GM12878 (cell line): Measurements from ENCODE around the gene SREK1. TPM values are rescaled to one million over a fixed set of nuclear protein-coding genes. Genes with fewer than 3 reads are reported as not detected.

Source experiments
- ATAC-seq: fragments of 200-7000 bp; cut with Tn5 transposase; 3 replicates; pipeline ENCODE4 v1.9.1; 2020; ENCODE audit warnings: mild to moderate bottlenecking, moderate library complexity
- BruUV-seq: library from RNA; stranded (reverse); fragments of 400-500 nt; replicated peaks from 2 replicates; lab custom pipeline; 2021; lab: Mats Ljungman, UMichigan
- CTCF ChIA-PET: fragments of 300-600 bp; sonication (Branson Sonifier 250); formaldehyde crosslinking; extraction: SDS; loops from one replicate; lab custom pipeline; 2021; ENCODE audit warnings: inconsistent platforms; lab: Yijun Ruan, JAX
- POLR2A ChIA-PET: fragments of 350-600 bp; formaldehyde crosslinking; extraction: SDS; loops from one replicate; lab custom pipeline; 2021; ENCODE audit warnings: inconsistent platforms; lab: Charles Lee
- RAD21 ChIA-PET: fragments of 300-600 bp; sonication (Branson Sonifier 250); formaldehyde crosslinking; loops from one replicate; lab custom pipeline; 2023; ENCODE audit warnings: antibody characterized with exemption; ENCODE audit not compliant: unreplicated experiment; lab: Charles Lee
- SMC1A ChIA-PET: fragments of 300-600 bp; sonication (Branson Sonifier 250); formaldehyde crosslinking; loops from one replicate; lab custom pipeline; 2023; ENCODE audit not compliant: unreplicated experiment, uncharacterized antibody; lab: Charles Lee
- DNase-seq: peaks from one replicate; pipeline ENCODE4 v3.0.0-alpha.2; 2011; ENCODE audit warnings: low read depth, low spot score
- FAIRE-seq: peaks from 3 replicates; lab custom pipeline; 2011; peaks lifted over from hg19 to GRCh38; lab: Jason Lieb, UNC
- H2AFZ ChIP-seq: 2 replicates; pipeline ENCODE4 v1.6.0; 2011; ENCODE audit warnings: low read depth, low read length, control low read depth; ENCODE audit not compliant: control insufficient read depth
- H3K27ac ChIP-seq: 2 replicates; pipeline ENCODE4 v1.5.1; 2011; ENCODE audit warnings: control low read depth; ENCODE audit not compliant: control insufficient read depth, insufficient read depth
- H3K27me3 ChIP-seq, 2 experiments: replicated peaks in 1 of 2; 2 replicates each; pipeline versions ENCODE4 v1.6.0 to v1.6.1; 2011; ENCODE audit warnings: low read length in 1 of 2; ENCODE audit not compliant: control insufficient read depth in 2 of 2, insufficient read depth in 2 of 2
- H3K36me3 ChIP-seq, 2 experiments: 2 replicates each; pipeline ENCODE4 v1.5.1; 2011; ENCODE audit warnings: low read length in 1 of 2; ENCODE audit not compliant: control insufficient read depth in 2 of 2, insufficient read depth in 2 of 2
- H3K4me1 ChIP-seq: 2 replicates; pipeline ENCODE4 v1.6.1; 2011; ENCODE audit warnings: mild to moderate bottlenecking, low read length, moderate library complexity, mixed read lengths; ENCODE audit not compliant: control insufficient read depth, insufficient read depth
- H3K4me2 ChIP-seq: 2 replicates; pipeline ENCODE4 v1.6.0; 2011; ENCODE audit warnings: control low read depth; ENCODE audit not compliant: control insufficient read depth, insufficient read depth
- H3K4me3 ChIP-seq: fragments of 200-600 bp; sonication (generic); 2 replicates; pipeline ENCODE4 v1.5.1; 2016
- H3K79me2 ChIP-seq: 2 replicates; pipeline ENCODE4 v1.6.0; 2011; ENCODE audit warnings: low read length; ENCODE audit not compliant: control insufficient read depth, insufficient read depth
- H3K9ac ChIP-seq: 2 replicates; pipeline ENCODE4 v1.8.0; 2011; ENCODE audit warnings: low read length, control low read depth, mixed read lengths; ENCODE audit not compliant: control insufficient read depth, insufficient read depth
- H3K9me3 ChIP-seq: replicated peaks from 3 replicates; pipeline ENCODE4 v1.5.1; 2011; ENCODE audit warnings: mild to moderate bottlenecking, low read length; ENCODE audit not compliant: control insufficient read depth, insufficient read depth
- H4K20me1 ChIP-seq: 2 replicates; pipeline ENCODE4 v1.6.0; 2011; ENCODE audit not compliant: control insufficient read depth, insufficient read depth
- CHD4 ChIP-seq: fragments of 200-600 bp; sonication (generic); IDR thresholded peaks from 2 replicates; pipeline ENCODE4 v1.6.1; 2016; ENCODE audit warnings: mild to moderate bottlenecking
- DPF2 ChIP-seq: fragments of 450-650 bp; IDR thresholded peaks from 2 replicates; pipeline ENCODE4 v1.6.1; 2017; ENCODE audit warnings: mild to moderate bottlenecking
- HDGF ChIP-seq: fragments of 450-650 bp; IDR thresholded peaks from 2 replicates; pipeline ENCODE4 v1.6.1; 2016; ENCODE audit warnings: antibody characterized with exemption
- LARP7 ChIP-seq: fragments of 450-650 bp; IDR thresholded peaks from 2 replicates; pipeline ENCODE4 v1.6.1; 2017; ENCODE audit warnings: mild to moderate bottlenecking
- MYC ChIP-seq: IDR thresholded peaks from 2 replicates; pipeline ENCODE4 v1.6.1; 2011; ENCODE audit warnings: mild to moderate bottlenecking, low read length, moderate library complexity, inconsistent platforms; ENCODE audit not compliant: insufficient read depth, insufficient replicate concordance, insufficient read length, severe bottlenecking
- RAD21 ChIP-seq: IDR thresholded peaks from 2 replicates; pipeline ENCODE4 v1.6.1; 2011; ENCODE audit warnings: mild to moderate bottlenecking, low read depth, low read length, moderate library complexity; ENCODE audit not compliant: insufficient read depth
- RBBP5 ChIP-seq: fragments of 200-600 bp; sonication (generic); conservative IDR thresholded peaks from 2 replicates; pipeline ENCODE4 v1.6.1; 2016
- SUPT20H ChIP-seq: IDR thresholded peaks from 2 replicates; pipeline ENCODE4 v1.6.1; 2011; ENCODE audit warnings: low read depth, mild to moderate bottlenecking, low read length, moderate library complexity, borderline replicate concordance; ENCODE audit not compliant: control insufficient read depth
- TCF12 ChIP-seq: IDR thresholded peaks from 2 replicates; pipeline ENCODE4 v1.6.1; 2011; ENCODE audit warnings: low read depth, mild to moderate bottlenecking, low read length
- YBX1 ChIP-seq: fragments of 450-650 bp; IDR thresholded peaks from 2 replicates; pipeline ENCODE4 v1.6.1; 2016; ENCODE audit warnings: antibody characterized with exemption
- WGBS: methylation state at CpG from one replicate; pipeline ENCODE4 v1.1.6; 2016; ENCODE audit warnings: low lambda C conversion rate; ENCODE audit not compliant: insufficient replicate concordance, insufficient coverage; ENCODE audit errors: missing lambda C conversion rate; 5-methylcytosine and 5-hydroxymethylcytosine counted together
- in situ Hi-C: fragments of 300-500 bp; cut with MboI; formaldehyde crosslinking; loops from 9 replicates; pipeline ENCODE4 v1.14.3; 2018; ENCODE audit warnings: mixed read lengths
- intact Hi-C: fragments of 100-400 bp; cut with micrococcal nuclease; formaldehyde crosslinking; loops from one replicate; pipeline ENCODE4 v1.14.2; 2022; ENCODE audit not compliant: unreplicated experiment
- polyA plus RNA-seq, 11 experiments: library from polyadenylated mRNA; depleted of rRNA in 4 of 11; unstranded in 6 of 11; stranded (reverse) in 5 of 11; fragments of >200 nt; fragmentation: Nextera tagmentation in 4 of 11; fragmentation: Illumina TruSeq in 1 of 11; extraction: Ambion mirVana in 4 of 11; extraction: Trizol in 1 of 11; gene quantifications; 1 replicate in 1 of 11; 2 replicates in 10 of 11; pipeline versions ENCODE4 v1.2.1 to v1.2.3, GENCODE V29; 2011 to 2016; ENCODE audit warnings: inconsistent platforms in 2 of 11, missing spikeins in 2 of 11, low read depth in 1 of 11
- total RNA-seq, 4 experiments: library from RNA; depleted of rRNA in 3 of 4; stranded (reverse); fragments of >200 nt in 3 of 4; fragmentation: Illumina TruSeq in 1 of 4; extraction: Trizol in 1 of 4; gene quantifications; 2 replicates each; pipeline versions ENCODE4 v1.2.1 to v1.2.3, GENCODE V29; 2013 to 2021
- TF ChIP-seq, protein P1 (sequence below): fragments of 450-650 bp; IDR thresholded peaks from 2 replicates; pipeline ENCODE4 v1.6.1; 2017; ENCODE audit warnings: borderline replicate concordance

SREK1 gene
- total and polyA plus RNA-seq, 10 of the 15 experiments (the other 5 are each of a cell fraction or from before 2014, with no cell fraction given), result 30.7 to 100 (median 61.5) TPM

DNA sequence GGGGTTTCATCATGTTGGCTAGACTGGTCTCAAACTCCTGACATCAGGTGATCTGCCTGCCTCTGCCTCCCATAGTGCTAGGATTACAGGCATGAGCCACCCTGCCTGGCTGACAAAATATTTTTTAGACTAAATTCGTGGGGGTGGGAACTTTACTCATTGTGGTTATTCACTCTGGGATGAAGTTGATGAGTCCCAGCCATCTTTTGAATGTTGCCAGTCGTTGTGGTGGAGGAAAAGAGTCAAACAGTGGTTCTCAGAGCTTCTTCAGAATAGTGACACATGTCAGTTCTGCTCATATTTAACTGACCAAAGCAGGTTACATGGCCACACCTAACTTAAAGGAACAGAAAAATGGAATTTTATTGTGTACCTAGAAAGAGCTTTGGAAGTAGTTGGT, 6.9 kb downstream of the SREK1 start (continued):
- TF ChIP-seq, protein P1, sequence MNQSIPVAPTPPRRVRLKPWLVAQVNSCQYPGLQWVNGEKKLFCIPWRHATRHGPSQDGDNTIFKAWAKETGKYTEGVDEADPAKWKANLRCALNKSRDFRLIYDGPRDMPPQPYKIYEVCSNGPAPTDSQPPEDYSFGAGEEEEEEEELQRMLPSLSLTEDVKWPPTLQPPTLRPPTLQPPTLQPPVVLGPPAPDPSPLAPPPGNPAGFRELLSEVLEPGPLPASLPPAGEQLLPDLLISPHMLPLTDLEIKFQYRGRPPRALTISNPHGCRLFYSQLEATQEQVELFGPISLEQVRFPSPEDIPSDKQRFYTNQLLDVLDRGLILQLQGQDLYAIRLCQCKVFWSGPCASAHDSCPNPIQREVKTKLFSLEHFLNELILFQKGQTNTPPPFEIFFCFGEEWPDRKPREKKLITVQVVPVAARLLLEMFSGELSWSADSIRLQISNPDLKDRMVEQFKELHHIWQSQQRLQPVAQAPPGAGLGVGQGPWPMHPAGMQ, result no peak
- TF ChIP-seq SUPT20H, result no peak
- TF ChIP-seq, all 136 proteins: peak for 0

DNA sequence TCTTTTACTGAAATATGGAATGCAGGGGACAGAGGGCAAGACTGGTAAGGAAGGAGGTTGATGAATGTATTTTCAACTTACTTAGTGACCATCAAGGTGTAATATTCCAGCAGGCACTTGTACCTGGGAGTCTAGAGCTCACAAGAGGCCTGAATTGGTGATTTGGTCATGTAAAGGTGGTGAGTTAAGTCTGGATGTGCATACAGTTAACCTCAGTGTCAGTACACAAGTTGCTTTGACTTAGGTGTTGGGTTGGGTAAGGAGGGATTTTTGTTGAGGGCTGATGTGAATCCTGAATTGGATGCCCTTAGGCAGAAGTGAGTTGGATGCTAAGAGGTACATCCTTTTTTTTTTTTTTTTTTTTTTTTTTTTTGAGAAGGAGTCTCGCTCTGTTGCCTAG, 7.4 kb downstream of the SREK1 start:
- ChIA-PET RAD21 (no interaction called here), POLR2A (interaction anchor here (0.6 kb wide), 2 partner anchors 12 to 532 kb away, joined by 3 to 4 read pairs; no protein-coding TSS in a partner anchor), CTCF (interaction anchor here (1.2 kb wide), 1 partner anchor 20 kb away, joined by 6 read pairs; no protein-coding TSS in a partner anchor), SMC1A (interaction anchor here (1.2 kb wide), 1 partner anchor 10 kb away, joined by 4 read pairs; no protein-coding TSS in a partner anchor)
- in situ Hi-C loops (no loop called here), intact Hi-C loops (no loop called here)
- FAIRE-seq (no peak), DNase-seq (no peak), ATAC-seq (peak; percentile 10)
- Histone ChIP-seq H3K79me2 (peaks cover 85% of the 10 kb centered on the region), H2AFZ (no peak overlapping the region), H3K27ac (no peak overlapping the region), H3K4me3 (no peak overlapping the region), H4K20me1 (no peaks in the 10 kb centered on the region; the same call in 1 of the 2 replicates), H3K9me3 (peaks cover 17% of the 10 kb centered on the region), H3K4me2 (no peak overlapping the region), H3K36me3 (peaks cover 1 to 17% of the 10 kb centered on the region in 2 experiments), H3K27me3 (no peaks in the 10 kb centered on the region), H3K9ac (no peak overlapping the region), H3K4me1 (no peaks in the 10 kb centered on the region)
- no peak for TF ChIP-seq RAD21
- no peak for TF ChIP-seq LARP7
- TF ChIP-seq MYC, result no peak
- no peak for TF ChIP-seq TCF12
- TF ChIP-seq YBX1, result no peak
- TF ChIP-seq DPF2, result no peak
- no peak for TF ChIP-seq HDGF
- TF ChIP-seq RBBP5, result no peak
- no peak for TF ChIP-seq CHD4
- WGBS, result no CpG with 5 or more reads among the region's 1 CpG
- no TSS peak for BruUV-seq
